Type B pancreatic cell (in vitro differentiated cells): ENCODE results near the gene ANKRD61. TPM values are rescaled to one million over a fixed set of nuclear protein-coding genes. Genes with fewer than 3 reads are reported as not detected.
A peak's percentile ranks its signal among the peaks of the same experiment; 100 is the strongest.
"Not testable (repeated sequence)": the region's sequence is repeated elsewhere in the genome, so short reads cannot be mapped to it uniquely, and the experiment has no call there.

Source experiments
- DNase-seq: peaks from one replicate; pipeline ENCODE4 v3.0.0; 2021; ENCODE audit warnings: mixed read lengths; ENCODE audit not compliant: unreplicated experiment; ENCODE audit errors: extremely low spot score
- H3K27ac Mint-ChIP-seq: 2 replicates; pipeline ENCODE4 v1.8.0; 2021; ENCODE audit warnings: mild to moderate bottlenecking, mixed read lengths
- H3K27me3 Mint-ChIP-seq: 2 replicates; pipeline ENCODE4 v1.8.0; 2021; ENCODE audit warnings: mixed read lengths
- H3K36me3 Mint-ChIP-seq: 2 replicates; pipeline ENCODE4 v1.8.0; 2021; ENCODE audit warnings: mixed read lengths
- H3K4me1 Mint-ChIP-seq: one replicate; pipeline ENCODE4 v1.8.0; 2021; ENCODE audit warnings: mixed read lengths; ENCODE audit not compliant: unreplicated experiment
- H3K4me3 Mint-ChIP-seq: 2 replicates; pipeline ENCODE4 v1.8.0; 2021; ENCODE audit warnings: mild to moderate bottlenecking, mixed read lengths
- H3K9me3 Mint-ChIP-seq: 2 replicates; pipeline ENCODE4 v1.8.0; 2021; ENCODE audit warnings: mixed read lengths
- CTCF ChIP-seq: fragments of 200-600 bp; sonication (generic); conservative IDR thresholded peaks from 2 replicates; pipeline ENCODE4 v1.5.0; 2021; ENCODE audit warnings: antibody characterized with exemption, mild to moderate bottlenecking
- total RNA-seq: library from RNA; stranded (reverse); gene quantifications from 2 replicates; pipeline ENCODE4 v1.2.1, GENCODE V29; 2021; ENCODE audit warnings: low replicate concordance

ANKRD61 gene
- total RNA-seq, 1 donor from 2014 or later: 0.31 TPM

DNA sequence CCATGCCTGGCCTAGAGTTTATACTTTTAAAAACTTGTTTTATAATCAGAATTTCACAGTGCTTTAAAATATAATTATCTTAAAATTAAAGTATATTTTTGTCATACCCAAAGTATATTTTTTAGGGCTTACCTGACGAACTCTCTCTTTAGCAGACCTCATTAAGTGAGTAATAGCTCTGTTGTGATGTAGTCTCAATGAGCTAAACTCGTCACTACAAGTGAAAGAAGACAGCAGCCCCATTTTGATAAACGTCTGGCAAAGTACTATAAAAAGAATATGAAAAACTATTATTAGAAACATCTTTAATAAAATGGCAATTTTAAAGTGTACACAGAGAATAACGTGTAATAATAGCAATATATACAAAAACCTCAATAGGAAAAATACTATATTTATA lies 18.6 kb downstream of the ANKRD61 start:
- Mint-ChIP-seq H3K27ac (no peak overlapping the region), H3K4me3 (no peak overlapping the region), H3K9me3 (no peaks in the 10 kb centered on the region), H3K4me1 (no peaks in the 10 kb centered on the region), H3K36me3 (peaks cover 9% of the 10 kb centered on the region), H3K27me3 (no peaks in the 10 kb centered on the region)
- no peak for DNase-seq
- no peak for TF ChIP-seq CTCF

- H3K4me3 Mint-ChIP-seq, H3K27me3 Mint-ChIP-seq, DNase-seq, H3K4me1 Mint-ChIP-seq, H3K9me3 Mint-ChIP-seq, H3K36me3 Mint-ChIP-seq: not testable (repeated sequence)
- peak overlapping the region; percentile 77 for H3K27ac Mint-ChIP-seq
Measured at GRCh38 chr7:6051185-6051584, 20.0 kb downstream of the ANKRD61 start.

GRCh38 chr7:6056616-6057015 lies 25.4 kb downstream of the ANKRD61 start:
- peak overlapping the region; percentile 58 for H3K4me3 Mint-ChIP-seq
- no peaks in the 10 kb centered on the region for H3K9me3 Mint-ChIP-seq
- DNase-seq: no peak
- H3K4me1 Mint-ChIP-seq: peaks cover 16% of the 10 kb centered on the region
- no peaks in the 10 kb centered on the region for H3K27me3 Mint-ChIP-seq
- H3K27ac Mint-ChIP-seq: no peak overlapping the region
- H3K36me3 Mint-ChIP-seq: peaks cover 3% of the 10 kb centered on the region
- TF ChIP-seq CTCF: no peak

GRCh38 chr7:6057316-6058129 lies 26.3 kb downstream of the ANKRD61 start:
- peak overlapping the region; percentile 98 for H3K4me3 Mint-ChIP-seq
- peaks cover 16% of the 10 kb centered on the region for H3K4me1 Mint-ChIP-seq
- H3K27me3 Mint-ChIP-seq: no peaks in the 10 kb centered on the region
- DNase-seq: no peak
- no peak for TF ChIP-seq CTCF
- H3K9me3 Mint-ChIP-seq: no peaks in the 10 kb centered on the region
- peaks cover 3% of the 10 kb centered on the region for H3K36me3 Mint-ChIP-seq
- peak overlapping the region; percentile 96 for H3K27ac Mint-ChIP-seq

DNA sequence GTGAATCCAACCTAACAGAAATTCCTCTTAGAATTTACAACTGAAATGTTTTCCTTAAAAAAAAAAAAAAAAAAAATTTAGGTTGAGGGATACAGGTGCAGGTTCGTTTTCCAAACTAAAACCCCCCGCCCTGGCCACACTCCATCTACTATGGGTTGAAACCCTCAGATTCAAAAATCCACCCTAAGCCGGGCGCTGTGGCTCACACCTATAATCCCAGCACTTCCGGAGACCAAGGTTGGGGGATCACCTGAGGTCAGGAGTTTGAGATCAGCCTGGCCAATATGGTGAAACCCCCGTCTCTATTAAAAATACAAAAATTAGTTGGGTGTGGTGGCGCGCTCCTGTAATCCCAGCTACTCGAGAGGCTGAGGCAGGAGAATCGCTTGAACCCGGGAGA lies 28.8 kb downstream of the ANKRD61 start:
- not testable (repeated sequence) for H3K27me3 Mint-ChIP-seq, H3K27ac Mint-ChIP-seq, H3K9me3 Mint-ChIP-seq, H3K36me3 Mint-ChIP-seq, DNase-seq
- Mint-ChIP-seq H3K4me3 (peak overlapping the region; percentile 98), H3K4me1 (peaks cover 16% of the 10 kb centered on the region)

DNA sequence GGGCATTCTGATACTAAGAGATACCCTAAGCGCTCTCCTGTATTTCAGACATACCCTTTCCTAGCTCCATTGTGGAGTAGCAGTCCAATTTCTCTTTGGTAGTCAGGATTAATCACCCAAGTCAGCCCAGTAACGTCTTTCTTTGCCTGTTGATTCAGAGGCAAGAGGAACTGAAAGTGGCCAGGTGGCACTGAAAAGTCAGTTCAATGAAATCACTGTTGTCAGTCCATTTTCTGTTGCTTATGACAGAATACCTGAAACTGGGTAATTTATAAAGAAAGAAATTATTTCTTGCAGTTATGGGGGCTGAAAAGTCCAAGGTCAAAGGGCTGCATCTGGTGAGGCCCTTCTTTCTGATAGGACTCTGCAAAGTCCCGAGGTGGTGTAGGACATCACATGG lies 40.2 kb downstream of the ANKRD61 start:
- no peak for DNase-seq
- Mint-ChIP-seq H3K4me1 (no peaks in the 10 kb centered on the region), H3K27me3 (no peaks in the 10 kb centered on the region), H3K36me3 (no peaks in the 10 kb centered on the region), H3K27ac (no peak overlapping the region), H3K9me3 (no peaks in the 10 kb centered on the region), H3K4me3 (no peak overlapping the region)
- no peak for TF ChIP-seq CTCF
